Keratinocyte (primary cell): Measurements from ENCODE around the gene MAP3K9.
A peak's percentile ranks its signal among the peaks of the same experiment; 100 is the strongest.

Experiments used
- EZH2 ChIP-seq: IDR thresholded peaks from one replicate; pipeline ENCODE4 v1.6.1; 2012; ENCODE audit warnings: inconsistent platforms, mild to moderate bottlenecking, low read length, moderate library complexity
- TF ChIP-seq, protein P1 (sequence below), 3 experiments: IDR thresholded peaks in 1 of 3; conservative IDR thresholded peaks in 1 of 3; optimal IDR thresholded peaks in 1 of 3; 2 replicates in 2 of 3; 3 replicates in 1 of 3; pipeline versions ENCODE3 to v1.5.1; 2011; ENCODE audit warnings: low read length in 3 of 3, mild to moderate bottlenecking in 3 of 3, moderate library complexity in 2 of 3, control low read depth in 1 of 3, inconsistent platforms in 1 of 3; ENCODE audit not compliant: insufficient read depth in 2 of 3; ENCODE audit errors: extremely low read depth in 1 of 3

GRCh38 chr14:70714055-70714550 is 95.2 kb downstream of the MAP3K9 start:
- TF ChIP-seq, protein P1, sequence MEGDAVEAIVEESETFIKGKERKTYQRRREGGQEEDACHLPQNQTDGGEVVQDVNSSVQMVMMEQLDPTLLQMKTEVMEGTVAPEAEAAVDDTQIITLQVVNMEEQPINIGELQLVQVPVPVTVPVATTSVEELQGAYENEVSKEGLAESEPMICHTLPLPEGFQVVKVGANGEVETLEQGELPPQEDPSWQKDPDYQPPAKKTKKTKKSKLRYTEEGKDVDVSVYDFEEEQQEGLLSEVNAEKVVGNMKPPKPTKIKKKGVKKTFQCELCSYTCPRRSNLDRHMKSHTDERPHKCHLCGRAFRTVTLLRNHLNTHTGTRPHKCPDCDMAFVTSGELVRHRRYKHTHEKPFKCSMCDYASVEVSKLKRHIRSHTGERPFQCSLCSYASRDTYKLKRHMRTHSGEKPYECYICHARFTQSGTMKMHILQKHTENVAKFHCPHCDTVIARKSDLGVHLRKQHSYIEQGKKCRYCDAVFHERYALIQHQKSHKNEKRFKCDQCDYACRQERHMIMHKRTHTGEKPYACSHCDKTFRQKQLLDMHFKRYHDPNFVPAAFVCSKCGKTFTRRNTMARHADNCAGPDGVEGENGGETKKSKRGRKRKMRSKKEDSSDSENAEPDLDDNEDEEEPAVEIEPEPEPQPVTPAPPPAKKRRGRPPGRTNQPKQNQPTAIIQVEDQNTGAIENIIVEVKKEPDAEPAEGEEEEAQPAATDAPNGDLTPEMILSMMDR (optimal IDR thresholded peaks at IDR 0.05 in 1 of 3, IDR thresholded peaks at IDR 0.05 in 1 of 3, conservative IDR thresholded peaks at IDR 0.05 in 1 of 3; ENCODE audit: extremely low read depth in 1 of 3, insufficient read depth in 2 of 3, low read length in 3 of 3), result peak in 2 of 3 experiments; percentile 41 to 55
- TF ChIP-seq EZH2, result no peak
